22Rv1 (cell line): ENCODE data around the gene MCM9.

Source experiments
- H3K27ac ChIP-seq: fragments of 450-650 bp; 2 replicates; pipeline ENCODE4 v1.5.1; 2017
- ZFX ChIP-seq: fragments of 450-650 bp; IDR thresholded peaks from 2 replicates; pipeline ENCODE4 v1.6.1; 2017; ENCODE audit warnings: antibody characterized with exemption, borderline replicate concordance
- TF ChIP-seq, protein P1 (sequence below): fragments of 450-650 bp; IDR thresholded peaks from 2 replicates; pipeline ENCODE4 v1.5.1; 2017; ENCODE audit warnings: mild to moderate bottlenecking

The MCM9 gene

DNA sequence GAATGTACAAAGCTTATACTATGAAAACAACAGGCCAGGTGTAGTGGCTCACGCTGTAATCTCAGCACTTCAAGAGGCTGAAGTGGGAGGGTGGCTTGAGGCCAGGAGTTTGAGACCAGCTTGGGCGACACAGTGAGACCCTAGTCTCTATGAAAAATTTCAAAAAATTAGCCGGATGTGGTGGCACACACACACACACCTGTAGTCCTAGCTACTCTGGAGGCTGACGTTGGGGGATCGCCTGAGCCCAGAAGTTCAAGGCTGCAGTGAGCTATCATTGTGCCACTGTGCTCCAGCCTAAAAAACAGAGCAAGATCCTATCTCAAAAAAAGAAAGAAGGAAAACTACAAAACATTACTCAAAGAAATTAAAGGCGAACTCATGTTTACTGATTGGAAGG lies 48.3 kb downstream of the MCM9 start:
- H3K27ac ChIP-seq: no peak overlapping the region
- no peak for TF ChIP-seq ZFX
- TF ChIP-seq, protein P1, sequence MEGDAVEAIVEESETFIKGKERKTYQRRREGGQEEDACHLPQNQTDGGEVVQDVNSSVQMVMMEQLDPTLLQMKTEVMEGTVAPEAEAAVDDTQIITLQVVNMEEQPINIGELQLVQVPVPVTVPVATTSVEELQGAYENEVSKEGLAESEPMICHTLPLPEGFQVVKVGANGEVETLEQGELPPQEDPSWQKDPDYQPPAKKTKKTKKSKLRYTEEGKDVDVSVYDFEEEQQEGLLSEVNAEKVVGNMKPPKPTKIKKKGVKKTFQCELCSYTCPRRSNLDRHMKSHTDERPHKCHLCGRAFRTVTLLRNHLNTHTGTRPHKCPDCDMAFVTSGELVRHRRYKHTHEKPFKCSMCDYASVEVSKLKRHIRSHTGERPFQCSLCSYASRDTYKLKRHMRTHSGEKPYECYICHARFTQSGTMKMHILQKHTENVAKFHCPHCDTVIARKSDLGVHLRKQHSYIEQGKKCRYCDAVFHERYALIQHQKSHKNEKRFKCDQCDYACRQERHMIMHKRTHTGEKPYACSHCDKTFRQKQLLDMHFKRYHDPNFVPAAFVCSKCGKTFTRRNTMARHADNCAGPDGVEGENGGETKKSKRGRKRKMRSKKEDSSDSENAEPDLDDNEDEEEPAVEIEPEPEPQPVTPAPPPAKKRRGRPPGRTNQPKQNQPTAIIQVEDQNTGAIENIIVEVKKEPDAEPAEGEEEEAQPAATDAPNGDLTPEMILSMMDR: no peak

DNA sequence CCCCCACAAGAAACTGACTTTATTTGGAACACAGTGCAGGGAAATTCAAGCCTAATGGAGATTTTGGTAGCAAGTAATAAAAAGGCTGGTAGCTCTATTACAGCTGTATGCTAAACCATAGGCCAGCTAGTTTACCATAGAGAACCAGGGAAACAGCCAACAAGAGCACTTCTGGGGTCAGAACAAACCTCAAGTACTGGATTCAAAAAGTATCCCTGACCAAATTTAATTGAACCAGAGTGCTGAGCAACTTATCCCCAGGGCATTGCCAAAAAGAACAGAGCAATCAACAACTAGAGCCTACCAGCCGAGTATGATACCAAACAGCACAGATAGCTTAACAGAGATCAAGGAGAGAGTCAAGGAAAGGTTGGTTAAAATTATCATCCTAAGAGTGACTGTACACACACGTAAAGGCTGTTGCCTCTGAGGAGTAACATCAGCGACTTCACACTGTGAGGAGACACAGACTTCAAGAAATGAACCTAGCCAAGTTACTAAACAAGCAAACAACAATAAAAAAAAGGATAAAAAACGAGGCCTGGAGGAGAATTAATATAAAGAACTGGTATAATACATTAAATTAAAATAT lies 52.5 kb downstream of the MCM9 start:
- no peak for TF ChIP-seq ZFX
- TF ChIP-seq, protein P1: no peak
- no peak overlapping the region for H3K27ac ChIP-seq

DNA sequence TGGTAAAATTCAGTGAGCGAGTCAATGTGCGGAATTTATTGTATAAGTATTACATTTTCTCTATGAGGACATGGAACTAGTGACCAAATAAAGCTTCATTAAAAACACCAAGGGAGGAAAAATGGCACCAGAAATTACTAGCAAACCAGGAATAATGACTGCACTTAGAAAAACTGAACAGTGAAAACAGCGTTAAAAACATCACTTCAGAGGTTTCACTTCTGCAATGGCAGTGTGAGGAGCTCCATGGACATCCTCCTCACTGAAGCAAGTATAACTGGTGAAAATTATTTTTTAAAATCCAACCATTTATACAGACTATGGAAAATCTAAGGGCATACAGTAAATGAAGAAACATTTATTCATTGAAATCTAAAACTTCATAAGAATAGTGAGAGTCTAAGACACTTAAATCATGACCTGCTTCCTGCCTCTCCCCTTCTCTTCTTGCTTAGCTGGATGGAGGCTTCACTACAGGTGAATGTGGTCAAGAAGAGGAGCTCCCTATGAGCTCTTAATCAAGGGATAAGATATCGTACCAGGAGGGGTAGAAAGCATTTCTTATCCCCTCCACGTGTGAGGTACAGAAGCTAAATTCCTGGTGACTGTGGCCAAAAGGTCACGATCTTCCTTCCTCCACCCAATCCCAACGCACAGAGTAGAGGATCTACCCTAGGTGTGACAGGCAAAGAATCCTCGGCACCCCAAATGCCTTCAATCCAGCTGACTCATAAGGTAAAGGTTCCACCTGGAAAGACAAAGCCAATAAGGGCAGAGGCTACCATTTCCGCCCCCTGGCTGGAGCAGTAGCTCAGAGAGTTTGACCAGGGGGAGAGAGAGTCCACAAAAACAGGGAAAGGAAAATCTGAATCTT lies 53.3 kb downstream of the MCM9 start:
- H3K27ac ChIP-seq: no peak overlapping the region
- TF ChIP-seq, protein P1: no peak
- no peak for TF ChIP-seq ZFX

DNA sequence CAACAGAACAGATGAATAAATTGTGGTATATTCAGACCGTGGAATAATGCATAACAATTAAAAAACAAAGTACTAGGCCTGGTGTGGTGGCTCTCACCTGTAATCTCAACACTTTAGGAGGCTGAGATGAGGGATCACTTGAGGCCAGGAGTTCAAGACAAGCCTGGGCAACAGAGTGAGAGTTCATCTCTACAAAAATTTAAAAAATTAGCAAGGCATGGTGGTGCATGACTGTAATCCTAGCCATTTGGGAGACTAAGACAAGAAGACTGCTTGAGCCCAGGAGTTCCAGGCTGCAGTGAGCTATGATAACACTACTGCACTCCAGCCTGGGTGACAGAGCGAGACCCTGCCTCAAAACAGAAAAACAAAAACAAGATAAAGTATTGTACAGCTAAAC lies 57.2 kb downstream of the MCM9 start:
- TF ChIP-seq, protein P1: no peak
- no peak for TF ChIP-seq ZFX

GRCh38 chr6:118876814-118877213 lies 58.1 kb downstream of the MCM9 start:
- no peak overlapping the region for H3K27ac ChIP-seq
- no peak for TF ChIP-seq ZFX
- TF ChIP-seq, protein P1: no peak

More for the DNA sequence above, 57.2 kb downstream of the MCM9 start:
- no peak overlapping the region for H3K27ac ChIP-seq

DNA sequence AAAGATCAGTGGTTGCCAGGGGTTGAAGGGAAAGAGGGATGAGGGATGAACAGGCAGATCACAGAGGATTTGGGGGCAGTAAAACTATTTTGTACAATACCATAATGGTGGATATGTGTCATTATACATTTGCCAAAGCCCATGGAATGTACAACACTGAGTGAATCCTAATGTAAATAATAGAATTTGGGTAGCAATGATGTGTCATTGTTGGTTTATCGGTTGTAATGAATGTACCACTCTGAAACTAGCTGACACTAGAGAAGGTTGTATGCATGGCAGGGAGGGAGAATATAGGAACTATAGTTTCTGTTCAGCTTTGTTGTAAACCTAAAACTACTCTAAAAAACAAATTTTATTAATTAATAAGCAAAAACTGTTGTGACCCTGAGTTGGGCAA lies 58.8 kb downstream of the MCM9 start:
- H3K27ac ChIP-seq: peak overlapping the region; percentile 12; the same call in 1 of the 2 replicates

More for the DNA sequence above, 58.8 kb downstream of the MCM9 start:
- TF ChIP-seq, protein P1: no peak
